ENCODE data around the gene TCF7.
"Not testable (repeated sequence)": the region's sequence is repeated elsewhere in the genome, so short reads cannot be mapped to it uniquely, and the experiment has no call there.

The TCF7 gene

DNA sequence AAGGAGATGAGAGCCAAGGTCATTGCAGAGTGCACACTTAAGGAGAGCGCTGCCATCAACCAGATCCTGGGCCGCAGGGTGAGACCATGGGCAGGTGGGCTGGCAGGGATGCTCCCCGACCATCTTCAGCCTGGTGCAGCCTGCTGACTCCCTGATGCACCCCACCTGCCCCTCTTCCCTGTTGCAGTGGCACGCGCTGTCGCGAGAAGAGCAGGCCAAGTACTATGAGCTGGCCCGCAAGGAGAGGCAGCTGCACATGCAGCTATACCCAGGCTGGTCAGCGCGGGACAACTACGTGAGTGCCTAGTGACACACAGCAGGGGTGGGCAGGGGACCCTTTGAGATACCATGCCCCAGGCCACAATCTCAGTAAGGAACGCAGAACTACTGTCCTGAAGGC is 28.3 kb downstream of the TCF7 start:
- DNase-seq, result peak; percentile 18
- H3K27ac Mint-ChIP-seq, result peak overlapping the region; percentile 67
- CTCF ChIA-PET, result interaction anchor here (1.6 to 35.0 kb wide), 3 partner anchors 103 to 157 kb away, joined by 3 to 743 read pairs (median 11); no protein-coding TSS in a partner anchor
- H3K36me3 Mint-ChIP-seq, result peaks cover 75% of the 10 kb centered on the region
- H3K4me1 Mint-ChIP-seq, result peaks cover 49% of the 10 kb centered on the region
- no peaks in the 10 kb centered on the region for H3K9me3 Mint-ChIP-seq
- no peaks in the 10 kb centered on the region for H3K27me3 Mint-ChIP-seq
- no peak overlapping the region for H3K4me3 Mint-ChIP-seq

DNA sequence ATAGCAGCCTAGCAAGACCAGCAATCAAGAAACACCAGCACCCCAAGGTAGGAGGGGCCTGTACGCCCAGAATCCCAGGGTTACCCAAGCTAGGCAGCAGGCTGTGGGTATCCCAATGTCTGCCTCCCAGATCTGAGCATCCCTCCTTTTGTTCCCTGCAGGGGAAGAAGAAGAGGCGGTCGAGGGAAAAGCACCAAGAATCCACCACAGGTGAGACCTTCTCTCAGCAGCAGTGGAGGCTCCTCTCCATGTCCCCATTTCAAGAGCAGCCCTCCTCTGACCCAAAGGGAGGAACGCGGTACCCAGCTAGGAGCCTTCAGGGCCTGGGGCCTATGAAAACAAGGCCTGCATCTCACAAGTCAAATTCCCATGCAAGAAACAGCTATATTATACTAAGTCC is 28.9 kb downstream of the TCF7 start:
- CTCF ChIA-PET, result interaction anchor here (1.6 to 35.0 kb wide), 4 partner anchors 104 to 158 kb away, joined by 3 to 743 read pairs (median 8); no protein-coding TSS in a partner anchor

DNA sequence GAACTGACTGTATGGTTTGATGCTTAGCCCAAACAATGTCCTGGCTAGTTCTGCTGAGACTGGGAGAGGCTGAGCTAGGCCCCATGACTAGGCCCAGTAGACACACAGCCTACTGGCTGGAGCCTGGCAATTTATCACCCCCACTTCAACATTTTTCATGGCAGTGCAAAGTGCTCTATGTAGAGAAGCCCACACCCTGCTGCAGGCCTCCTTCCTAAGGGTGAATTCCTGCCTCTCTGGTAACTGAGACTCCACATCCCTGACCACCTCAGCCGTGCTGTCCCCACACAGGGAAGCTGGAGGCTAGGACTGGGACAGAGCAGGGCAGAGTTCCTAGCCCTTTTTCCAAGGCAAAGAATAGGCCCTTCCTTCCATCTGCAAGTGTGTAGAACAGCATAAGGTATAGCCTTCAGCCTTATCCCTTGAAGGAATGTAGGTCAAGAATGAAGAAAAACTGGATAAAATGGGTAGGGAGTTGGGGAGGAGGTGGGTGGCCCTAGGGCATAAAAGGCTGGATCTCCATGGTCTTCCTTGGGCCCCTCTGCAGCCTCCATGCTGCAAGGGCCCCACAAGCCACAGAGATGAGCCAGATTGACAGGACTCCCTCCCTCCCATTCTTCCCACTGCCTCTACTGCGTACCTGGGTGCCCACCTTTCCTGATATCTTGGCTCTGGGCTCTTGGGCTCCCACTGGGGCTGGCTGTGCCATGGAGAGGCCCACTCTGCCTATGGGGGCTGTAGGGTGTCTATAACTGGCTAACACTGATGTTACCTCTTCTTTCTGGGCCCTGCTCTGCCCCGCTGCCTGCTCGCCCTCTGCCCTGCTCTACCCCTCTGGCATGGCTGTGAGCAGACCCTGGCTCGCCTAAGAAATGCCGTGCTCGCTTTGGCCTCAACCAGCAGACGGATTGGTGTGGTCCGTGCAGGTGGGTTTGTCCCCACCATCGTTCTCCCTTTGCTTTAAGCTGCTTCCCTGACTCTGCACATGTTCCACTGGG is 29.8 kb downstream of the TCF7 start:
- Mint-ChIP-seq H3K27me3 (no peaks in the 10 kb centered on the region), H3K4me1 (peaks cover 41% of the 10 kb centered on the region), H3K36me3 (peaks cover 73% of the 10 kb centered on the region), H3K4me3 (no peak overlapping the region), H3K27ac (peak overlapping the region; percentile 74), H3K9me3 (no peaks in the 10 kb centered on the region)
- CTCF ChIA-PET, result interaction anchor here (1.5 to 35.0 kb wide), 5 partner anchors 16 to 159 kb away, joined by 3 to 743 read pairs (median 4); no protein-coding TSS in a partner anchor
- peak; percentile 16 for DNase-seq

More for the DNA sequence above, 28.9 kb downstream of the TCF7 start:
- peaks cover 76% of the 10 kb centered on the region for H3K36me3 Mint-ChIP-seq
- peaks cover 47% of the 10 kb centered on the region for H3K4me1 Mint-ChIP-seq
- peak; percentile 16 for DNase-seq
- peak overlapping the region; percentile 67 for H3K27ac Mint-ChIP-seq
- no peaks in the 10 kb centered on the region for H3K9me3 Mint-ChIP-seq
- no peak overlapping the region for H3K4me3 Mint-ChIP-seq
- H3K27me3 Mint-ChIP-seq, result no peaks in the 10 kb centered on the region

DNA sequence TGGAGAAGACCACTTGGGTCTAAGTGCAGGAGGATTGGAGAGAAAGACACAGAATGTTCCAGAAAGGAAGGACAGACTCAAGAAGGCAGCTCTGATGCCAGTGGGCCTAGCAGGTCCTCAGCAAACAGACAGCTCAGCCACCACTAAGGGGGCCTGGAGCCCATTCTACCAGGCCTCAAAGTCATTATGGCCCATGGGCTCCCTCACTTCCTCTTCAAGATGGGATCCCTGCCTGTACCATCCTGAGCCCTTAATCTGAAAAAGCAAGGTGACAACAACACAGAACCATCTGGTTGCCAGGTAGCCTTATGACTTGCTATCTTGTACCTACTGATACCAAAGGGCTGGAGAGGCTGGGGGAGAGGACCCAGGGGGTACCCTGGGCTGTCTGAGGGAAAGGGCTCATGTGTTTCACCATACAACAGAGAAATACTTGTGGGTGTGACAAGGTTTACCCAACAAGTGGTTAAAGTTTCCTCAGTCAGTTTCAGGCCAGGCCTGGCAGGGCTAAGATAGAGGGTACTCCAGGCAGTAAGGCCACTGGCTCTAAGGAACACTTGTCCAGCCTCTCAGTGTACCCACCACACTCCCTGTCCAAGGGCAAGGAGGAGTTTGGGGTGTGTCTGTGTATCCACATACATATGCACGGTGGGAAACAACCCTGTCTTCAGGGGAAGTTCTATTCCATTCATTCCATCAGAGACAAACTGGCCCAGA is 30.7 kb downstream of the TCF7 start:
- H3K27ac Mint-ChIP-seq, result peak overlapping the region; percentile 66
- CTCF ChIA-PET, result interaction anchor here (0.5 to 35.0 kb wide), 6 partner anchors 15 to 129 kb away, joined by 3 to 743 read pairs (median 4); no protein-coding TSS in a partner anchor
- peaks cover 39% of the 10 kb centered on the region for H3K4me1 Mint-ChIP-seq
- H3K4me3 Mint-ChIP-seq, result no peak overlapping the region
- H3K36me3 Mint-ChIP-seq, result peaks cover 73% of the 10 kb centered on the region
- H3K27me3 Mint-ChIP-seq, result no peaks in the 10 kb centered on the region
- H3K9me3 Mint-ChIP-seq, result no peaks in the 10 kb centered on the region
- DNase-seq, result peak; percentile 20

DNA sequence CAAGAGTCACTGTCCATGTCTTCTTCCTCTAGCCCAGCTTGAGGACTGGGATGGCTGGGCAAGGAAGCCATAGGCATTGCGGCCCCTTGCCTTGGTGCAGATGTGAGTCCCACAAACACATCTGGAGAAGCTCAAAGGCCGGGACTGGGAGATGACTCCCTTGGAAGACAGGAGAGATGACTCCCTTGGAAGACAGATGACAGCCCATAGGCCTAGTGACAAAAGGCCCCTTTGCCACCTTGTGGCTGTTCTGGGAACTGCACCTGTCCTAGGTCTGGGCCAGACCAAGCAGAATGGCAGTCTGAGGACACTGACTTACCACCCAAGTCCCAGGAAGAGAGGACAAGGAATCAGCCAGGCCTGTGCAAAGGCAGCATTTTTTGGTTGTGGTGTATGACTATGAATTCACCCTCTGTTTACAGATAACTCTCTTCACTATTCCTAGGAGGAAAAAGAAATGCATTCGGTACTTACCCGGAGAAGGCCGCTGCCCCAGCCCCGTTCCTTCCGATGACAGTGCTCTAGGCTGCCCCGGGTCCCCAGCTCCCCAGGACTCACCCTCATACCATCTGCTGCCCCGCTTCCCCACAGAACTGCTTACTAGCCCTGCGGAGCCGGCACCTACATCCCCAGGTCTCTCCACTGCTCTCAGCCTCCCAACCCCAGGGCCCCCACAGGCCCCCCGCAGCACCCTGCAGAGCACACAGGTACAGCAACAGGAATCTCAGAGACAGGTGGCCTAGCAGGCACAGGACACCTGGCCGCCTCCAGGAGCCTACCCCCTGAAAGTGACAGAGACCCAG is 31.5 kb downstream of the TCF7 start:
- Mint-ChIP-seq H3K27me3 (no peaks in the 10 kb centered on the region), H3K4me1 (peaks cover 38% of the 10 kb centered on the region), H3K9me3 (no peaks in the 10 kb centered on the region), H3K4me3 (no peak overlapping the region), H3K27ac (peak overlapping the region; percentile 71), H3K36me3 (peaks cover 67% of the 10 kb centered on the region)
- DNase-seq, result peak; percentile 90
- CTCF ChIA-PET, result interaction anchor here (0.5 to 35.0 kb wide), 11 partner anchors 10 to 130 kb away, joined by 3 to 743 read pairs (median 4); no protein-coding TSS in a partner anchor

DNA sequence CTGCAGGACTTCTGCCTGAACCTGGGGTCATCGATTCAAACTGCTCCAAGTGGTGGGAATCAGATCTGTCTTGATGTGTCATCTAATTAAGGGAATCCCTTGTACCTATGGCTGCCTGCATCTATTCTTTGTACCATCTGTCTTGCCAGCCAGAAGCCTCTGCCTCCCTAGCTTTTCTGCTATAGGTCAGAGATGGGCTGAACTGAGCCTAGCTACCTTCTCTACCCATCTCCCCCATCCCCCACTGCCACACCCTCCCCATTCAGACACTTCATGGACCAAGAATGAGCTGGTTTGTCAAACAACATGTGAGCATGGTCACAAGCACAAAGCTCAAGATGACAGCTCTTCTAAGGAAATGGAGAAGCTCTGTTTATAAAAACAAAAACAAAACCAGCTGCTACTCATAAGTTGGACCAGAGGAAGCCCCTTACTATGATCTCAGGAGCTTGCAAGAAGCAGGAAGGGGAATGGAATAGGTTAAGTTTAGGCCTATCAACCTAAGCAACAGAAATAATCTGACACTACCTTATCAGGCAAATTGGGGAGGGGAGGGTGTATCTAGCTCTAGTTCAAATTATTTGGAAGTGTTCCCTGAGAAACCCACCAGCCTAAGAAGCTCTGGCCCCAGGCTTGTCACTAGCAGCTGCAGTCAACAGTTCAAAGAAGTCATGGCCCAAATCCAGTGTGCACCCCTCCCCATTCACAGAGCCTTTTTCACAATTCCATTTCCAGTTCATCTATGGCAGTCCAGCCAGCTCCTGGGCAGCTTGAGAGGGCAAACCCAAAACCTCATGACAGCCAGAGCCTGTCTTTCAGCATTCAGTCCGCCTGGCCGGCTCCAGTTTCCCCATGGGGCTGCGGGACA is 32.4 kb downstream of the TCF7 start:
- DNase-seq, result peak; percentile 20
- H3K27me3 Mint-ChIP-seq, result no peaks in the 10 kb centered on the region
- H3K9me3 Mint-ChIP-seq, result no peaks in the 10 kb centered on the region
- no peak overlapping the region for H3K4me3 Mint-ChIP-seq
- H3K4me1 Mint-ChIP-seq, result peaks cover 38% of the 10 kb centered on the region
- peaks cover 62% of the 10 kb centered on the region for H3K36me3 Mint-ChIP-seq
- CTCF ChIA-PET, result interaction anchor here (0.7 to 35.0 kb wide), 12 partner anchors 9 to 440 kb away, joined by 3 to 743 read pairs (median 3); no protein-coding TSS in a partner anchor
- peak overlapping the region; percentile 73 for H3K27ac Mint-ChIP-seq

DNA sequence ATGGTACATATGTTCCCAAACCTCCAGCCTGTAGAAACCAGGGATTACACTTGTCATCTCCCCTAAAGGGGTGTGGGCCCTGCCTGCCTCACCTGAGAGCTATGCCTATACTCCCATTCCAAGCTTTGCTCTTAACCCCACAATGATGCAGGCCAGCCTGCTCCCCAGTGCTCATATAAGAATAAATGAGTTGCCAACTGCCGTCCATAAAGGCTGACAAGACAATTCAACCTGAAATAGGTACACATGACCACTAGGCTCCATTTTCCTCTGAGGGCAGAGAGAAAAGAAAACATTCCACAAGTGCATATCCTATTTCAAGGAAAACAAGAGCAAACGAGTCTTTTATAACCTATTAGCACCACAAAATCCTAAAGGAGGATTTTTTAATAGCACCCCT is 33.8 kb downstream of the TCF7 start:
- Mint-ChIP-seq H3K27ac (peak overlapping the region; percentile 59), H3K27me3 (no peaks in the 10 kb centered on the region), H3K36me3 (peaks cover 59% of the 10 kb centered on the region), H3K4me3 (no peak overlapping the region), H3K9me3 (no peaks in the 10 kb centered on the region), H3K4me1 (peaks cover 40% of the 10 kb centered on the region)
- CTCF ChIA-PET, result interaction anchor here (1.4 to 35.0 kb wide), 3 partner anchors 108 to 141 kb away, joined by 3 to 743 read pairs (median 6); no protein-coding TSS in a partner anchor
- peak; percentile 18 for DNase-seq

DNA sequence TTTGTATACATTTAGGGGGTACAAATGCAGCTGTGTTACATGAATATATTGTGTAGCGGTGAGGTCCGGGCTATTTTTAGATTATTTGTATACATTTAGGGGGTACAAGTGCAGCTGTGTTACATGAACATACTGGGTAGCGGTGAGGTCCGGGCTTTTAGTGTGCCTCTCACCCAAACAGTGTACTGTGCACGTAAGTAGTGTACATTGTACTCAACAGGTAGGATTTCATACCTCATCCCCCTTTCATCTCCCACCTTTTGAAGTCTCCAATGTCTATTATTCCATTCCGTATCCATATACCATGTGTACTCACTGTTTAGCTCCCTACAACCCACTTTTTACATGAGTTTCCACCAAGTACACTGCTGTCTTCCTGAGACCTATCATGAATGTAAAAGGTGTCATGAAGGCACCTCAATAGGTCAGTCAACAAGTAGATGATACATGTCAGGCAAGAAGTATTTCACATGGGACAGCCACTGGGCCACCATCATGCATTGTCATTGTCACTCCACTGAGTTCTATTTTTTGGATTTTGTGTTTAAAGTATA is 34.6 kb downstream of the TCF7 start:
- no peak for DNase-seq
- no peaks in the 10 kb centered on the region for H3K27me3 Mint-ChIP-seq
- H3K4me3 Mint-ChIP-seq, result no peak overlapping the region
- peaks cover 40% of the 10 kb centered on the region for H3K4me1 Mint-ChIP-seq
- no peaks in the 10 kb centered on the region for H3K9me3 Mint-ChIP-seq
- H3K36me3 Mint-ChIP-seq, result peaks cover 62% of the 10 kb centered on the region
- H3K27ac Mint-ChIP-seq, result peak overlapping the region; percentile 78
- CTCF ChIA-PET, result interaction anchor here (0.9 to 35.0 kb wide), 3 partner anchors 9 to 123 kb away, joined by 3 to 743 read pairs (median 6); no protein-coding TSS in a partner anchor

DNA sequence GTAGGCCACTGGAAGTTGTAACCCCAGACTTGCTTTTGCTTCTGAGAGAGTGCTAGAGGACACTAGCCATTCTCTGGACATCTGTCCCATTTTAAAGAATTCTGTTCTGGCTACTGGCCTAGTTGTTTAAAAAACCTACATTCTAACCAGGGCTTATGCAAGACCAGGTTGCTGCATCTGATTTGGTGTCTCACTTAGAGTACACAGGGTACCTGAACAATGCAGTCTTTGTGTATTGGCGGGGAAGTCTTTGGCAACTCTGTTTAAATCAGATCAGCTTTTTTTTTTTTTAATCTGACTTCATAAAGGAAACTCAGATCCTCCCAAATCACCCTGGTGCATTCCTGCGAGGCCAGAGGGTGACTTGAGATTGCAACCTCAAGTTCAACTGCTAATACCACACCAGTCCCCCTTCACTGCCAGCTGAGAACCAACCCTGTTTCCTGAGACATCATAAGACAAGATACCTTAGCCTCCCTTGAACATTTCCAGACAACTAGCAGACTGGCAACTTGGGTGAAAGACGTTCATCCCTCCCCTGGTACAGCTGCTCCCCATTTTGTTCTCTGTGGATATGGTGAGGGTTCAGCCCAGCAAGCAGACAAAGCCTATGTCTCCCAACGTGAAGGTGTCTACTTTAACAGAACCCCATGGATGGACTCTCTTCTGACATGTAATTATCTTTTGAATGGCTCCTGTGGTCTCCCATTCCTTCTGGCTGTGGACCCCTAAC is 35.3 kb downstream of the TCF7 start:
- peak; percentile 20 for DNase-seq
- Mint-ChIP-seq H3K9me3 (no peaks in the 10 kb centered on the region), H3K4me3 (no peak overlapping the region), H3K27ac (peak overlapping the region; percentile 80), H3K4me1 (peaks cover 36% of the 10 kb centered on the region), H3K36me3 (peaks cover 58% of the 10 kb centered on the region), H3K27me3 (no peaks in the 10 kb centered on the region)
- CTCF ChIA-PET, result interaction anchor here (0.9 to 35.0 kb wide), 5 partner anchors 9 to 123 kb away, joined by 3 to 743 read pairs (median 5); no protein-coding TSS in a partner anchor

DNA sequence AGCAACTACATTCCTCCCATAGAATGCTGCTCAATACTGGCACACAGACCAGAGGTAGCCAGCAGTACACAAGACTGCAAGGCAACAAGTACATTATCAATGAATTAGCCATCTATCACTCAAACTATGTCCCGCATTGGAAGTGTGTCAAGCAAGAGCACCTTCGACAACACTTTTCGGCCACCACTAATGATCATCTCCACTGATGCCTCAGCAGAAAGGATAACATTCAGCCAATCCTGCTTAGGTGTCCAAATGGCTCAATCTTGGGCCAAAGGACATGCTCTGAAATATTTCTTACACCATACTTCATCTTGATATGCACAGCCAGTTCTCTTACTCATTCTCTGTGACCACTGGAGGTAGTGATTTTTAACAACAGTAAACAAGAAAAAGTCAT is 37.2 kb downstream of the TCF7 start:
- peaks cover 61% of the 10 kb centered on the region for H3K36me3 Mint-ChIP-seq
- no peak overlapping the region for H3K4me3 Mint-ChIP-seq
- DNase-seq, result peak; percentile 15
- H3K9me3 Mint-ChIP-seq, result no peaks in the 10 kb centered on the region
- H3K27ac Mint-ChIP-seq, result peak overlapping the region; percentile 62
- H3K4me1 Mint-ChIP-seq, result peaks cover 32% of the 10 kb centered on the region
- CTCF ChIA-PET, result interaction anchor here (35.0 kb wide), 1 partner anchor 112 kb away, joined by 743 read pairs; no protein-coding TSS in a partner anchor
- H3K27me3 Mint-ChIP-seq, result no peaks in the 10 kb centered on the region

DNA sequence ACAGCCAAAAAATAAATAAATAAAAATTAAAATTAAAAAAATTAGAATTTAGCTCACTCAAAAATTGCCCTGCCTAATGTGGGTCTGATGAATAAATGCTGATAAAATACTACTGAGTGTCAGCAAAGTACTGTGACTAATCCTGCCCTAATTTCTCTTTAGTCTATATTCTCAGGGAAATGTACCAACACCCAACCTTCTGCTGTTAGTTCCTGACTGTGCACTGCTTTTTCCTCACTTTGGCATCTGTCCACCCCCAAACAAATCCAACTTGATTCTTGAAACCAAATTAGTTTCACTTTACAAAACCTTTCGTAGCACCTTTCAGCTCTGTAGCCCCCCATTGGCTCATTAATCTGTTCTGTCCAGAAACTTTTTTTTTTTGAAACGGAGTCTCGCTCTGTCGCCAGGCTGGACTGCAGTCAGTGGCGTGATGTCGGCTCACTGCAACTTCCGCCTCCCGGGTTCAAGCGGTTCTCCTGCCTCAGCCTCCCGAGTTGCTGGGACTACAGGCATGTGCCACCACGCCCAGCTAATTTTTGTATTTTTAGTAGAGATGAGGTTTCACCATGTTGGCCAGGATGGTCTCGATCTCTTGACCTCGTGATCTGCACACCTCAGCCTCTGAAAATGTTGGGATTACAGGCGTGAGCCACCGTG is 37.8 kb downstream of the TCF7 start:
- H3K9me3 Mint-ChIP-seq, H3K27me3 Mint-ChIP-seq: not testable (repeated sequence)
- CTCF ChIA-PET, result interaction anchor here (1.0 to 35.0 kb wide), 3 partner anchors 13 to 112 kb away, joined by 3 to 743 read pairs (median 3); no protein-coding TSS in a partner anchor

More for the DNA sequence above, 37.8 kb downstream of the TCF7 start:
- not testable (repeated sequence) for H3K4me3 Mint-ChIP-seq
- H3K27ac Mint-ChIP-seq, result peak overlapping the region; percentile 61
- H3K4me1 Mint-ChIP-seq, result peaks cover 32% of the 10 kb centered on the region
- H3K36me3 Mint-ChIP-seq, result peaks cover 55% of the 10 kb centered on the region
- peak; percentile 16 for DNase-seq

All from activated naive CD4-positive, alpha-beta T cell treated with anti-CD3 and anti-CD28 coated beads, Interleukin-2, amount 10 ng/mL, durations not matched to agents 7 days and 5 days (primary cell).